GM12874 (cell line): ENCODE results near the gene CHRNA1.

Experiments used
- TF ChIP-seq, protein P1 (sequence below): IDR thresholded peaks from 2 replicates; pipeline ENCODE4 v1.5.1; 2011; ENCODE audit warnings: low read depth, mild to moderate bottlenecking, control low read depth, low read length, moderate library complexity; ENCODE audit not compliant: insufficient read depth

CHRNA1 gene

DNA sequence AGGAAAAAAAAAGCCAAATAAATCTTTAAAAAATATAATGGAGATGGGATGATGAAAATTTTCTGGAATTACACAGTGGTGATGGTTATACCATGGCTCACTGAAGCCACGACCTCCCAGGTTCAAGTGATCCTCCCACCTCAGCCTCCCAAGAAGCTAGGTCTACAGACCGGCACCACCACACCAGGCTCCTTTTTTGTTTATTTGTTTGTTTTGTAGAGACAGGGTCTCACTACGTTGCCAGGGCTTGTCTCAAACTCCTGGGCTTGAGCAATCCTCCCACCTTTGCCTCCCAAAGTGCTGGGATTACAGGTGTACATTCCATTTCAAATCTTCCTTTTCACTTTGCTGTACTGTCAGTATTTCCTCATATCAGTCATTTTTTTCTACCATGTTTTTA, 61.7 kb downstream of the CHRNA1 start:
- TF ChIP-seq, protein P1, sequence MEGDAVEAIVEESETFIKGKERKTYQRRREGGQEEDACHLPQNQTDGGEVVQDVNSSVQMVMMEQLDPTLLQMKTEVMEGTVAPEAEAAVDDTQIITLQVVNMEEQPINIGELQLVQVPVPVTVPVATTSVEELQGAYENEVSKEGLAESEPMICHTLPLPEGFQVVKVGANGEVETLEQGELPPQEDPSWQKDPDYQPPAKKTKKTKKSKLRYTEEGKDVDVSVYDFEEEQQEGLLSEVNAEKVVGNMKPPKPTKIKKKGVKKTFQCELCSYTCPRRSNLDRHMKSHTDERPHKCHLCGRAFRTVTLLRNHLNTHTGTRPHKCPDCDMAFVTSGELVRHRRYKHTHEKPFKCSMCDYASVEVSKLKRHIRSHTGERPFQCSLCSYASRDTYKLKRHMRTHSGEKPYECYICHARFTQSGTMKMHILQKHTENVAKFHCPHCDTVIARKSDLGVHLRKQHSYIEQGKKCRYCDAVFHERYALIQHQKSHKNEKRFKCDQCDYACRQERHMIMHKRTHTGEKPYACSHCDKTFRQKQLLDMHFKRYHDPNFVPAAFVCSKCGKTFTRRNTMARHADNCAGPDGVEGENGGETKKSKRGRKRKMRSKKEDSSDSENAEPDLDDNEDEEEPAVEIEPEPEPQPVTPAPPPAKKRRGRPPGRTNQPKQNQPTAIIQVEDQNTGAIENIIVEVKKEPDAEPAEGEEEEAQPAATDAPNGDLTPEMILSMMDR = no peak

DNA sequence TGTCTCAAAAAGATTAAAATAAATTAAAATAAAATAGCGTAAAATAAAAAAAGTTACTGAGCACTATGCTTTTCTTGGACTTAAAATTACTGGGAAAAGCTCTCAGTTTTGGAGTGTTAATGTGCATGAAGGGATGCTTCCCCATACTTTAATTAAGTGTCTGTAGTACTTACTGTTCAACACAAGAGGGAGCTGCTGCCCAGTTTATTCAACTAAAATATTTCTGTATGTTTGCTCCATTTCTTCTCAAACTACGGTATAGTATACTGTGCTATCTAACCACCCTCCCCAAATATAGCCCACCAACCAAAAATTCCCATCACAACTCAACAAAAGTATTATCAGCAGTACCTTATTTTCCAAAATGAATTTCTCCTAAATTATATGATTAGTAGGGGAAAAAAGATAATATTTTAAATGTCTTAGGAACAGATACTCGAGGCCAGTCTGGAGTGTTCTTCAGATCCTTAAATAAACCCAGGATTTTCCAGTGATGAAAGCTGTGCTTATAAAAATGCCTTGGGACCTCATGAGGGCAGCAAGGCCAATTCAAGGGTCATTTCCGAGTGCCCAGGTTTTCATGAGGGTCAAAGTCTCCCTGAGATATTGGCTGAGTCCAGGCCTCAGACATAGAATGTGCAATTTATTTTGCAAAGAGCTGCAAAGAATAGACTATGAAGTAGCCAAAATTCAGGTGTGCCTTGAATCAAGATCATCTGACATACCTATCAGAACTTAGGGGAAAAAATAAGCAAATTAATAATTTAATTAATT, 64.1 kb downstream of the CHRNA1 start:
- TF ChIP-seq, protein P1 = peak; percentile 37; the same call in 1 of the 2 replicates
